SIG-M5 (cell line): ENCODE results near the gene BTBD2.
"Not testable (repeated sequence)": the region's sequence is repeated elsewhere in the genome, so short reads cannot be mapped to it uniquely, and the experiment has no call there.

Experiments
- DNase-seq: peaks from one replicate; lab custom pipeline; 2025; lab: John Stamatoyannopoulos, UW

BTBD2 gene

GRCh38 chr19:2014131-2014571 lies 1.4 kb downstream of the BTBD2 start:
- DNase-seq: no peak

- no peak for DNase-seq
These were observed 1.9 kb downstream of the BTBD2 start for GRCh38 chr19:2013683-2013961.

GRCh38 chr19:2012941-2013682 lies 2.4 kb downstream of the BTBD2 start:
- no peak for DNase-seq

- DNase-seq: no peak
These were observed 4.3 kb downstream of the BTBD2 start for GRCh38 chr19:2011169-2011568.

GRCh38 chr19:2010135-2010668 lies 5.3 kb downstream of the BTBD2 start:
- no peak for DNase-seq

- no peak for DNase-seq
These were observed 11.6 kb downstream of the BTBD2 start for GRCh38 chr19:2003874-2004273.

- DNase-seq: no peak
These were observed 15.5 kb downstream of the BTBD2 start for GRCh38 chr19:1999856-2000515.

- no peak for DNase-seq
These were observed 16.5 kb downstream of the BTBD2 start for GRCh38 chr19:1998712-1999708.

GRCh38 chr19:1997353-1998233 lies 17.9 kb downstream of the BTBD2 start:
- no peak for DNase-seq

GRCh38 chr19:1992759-1993260 lies 22.7 kb downstream of the BTBD2 start:
- no peak for DNase-seq

- no peak for DNase-seq
These were observed 24.2 kb downstream of the BTBD2 start for GRCh38 chr19:1991018-1991913.

GRCh38 chr19:1990230-1991017 lies 25.1 kb downstream of the BTBD2 start:
- DNase-seq: no peak

GRCh38 chr19:1989513-1990229 lies 25.8 kb downstream of the BTBD2 start:
- DNase-seq: no peak

- DNase-seq: not testable (repeated sequence)
These were observed 27.1 kb downstream of the BTBD2 start for GRCh38 chr19:1988464-1988863.

GRCh38 chr19:1987197-1988187 lies 28.0 kb downstream of the BTBD2 start:
- no peak for DNase-seq

- no peak for DNase-seq
These were observed 29.0 kb downstream of the BTBD2 start for GRCh38 chr19:1986357-1987162.
